ENCODE measurements around the gene DPP3.
"Not testable (repeated sequence)": the region's sequence is repeated elsewhere in the genome, so short reads cannot be mapped to it uniquely, and the experiment has no call there.

The DPP3 gene, protein sequence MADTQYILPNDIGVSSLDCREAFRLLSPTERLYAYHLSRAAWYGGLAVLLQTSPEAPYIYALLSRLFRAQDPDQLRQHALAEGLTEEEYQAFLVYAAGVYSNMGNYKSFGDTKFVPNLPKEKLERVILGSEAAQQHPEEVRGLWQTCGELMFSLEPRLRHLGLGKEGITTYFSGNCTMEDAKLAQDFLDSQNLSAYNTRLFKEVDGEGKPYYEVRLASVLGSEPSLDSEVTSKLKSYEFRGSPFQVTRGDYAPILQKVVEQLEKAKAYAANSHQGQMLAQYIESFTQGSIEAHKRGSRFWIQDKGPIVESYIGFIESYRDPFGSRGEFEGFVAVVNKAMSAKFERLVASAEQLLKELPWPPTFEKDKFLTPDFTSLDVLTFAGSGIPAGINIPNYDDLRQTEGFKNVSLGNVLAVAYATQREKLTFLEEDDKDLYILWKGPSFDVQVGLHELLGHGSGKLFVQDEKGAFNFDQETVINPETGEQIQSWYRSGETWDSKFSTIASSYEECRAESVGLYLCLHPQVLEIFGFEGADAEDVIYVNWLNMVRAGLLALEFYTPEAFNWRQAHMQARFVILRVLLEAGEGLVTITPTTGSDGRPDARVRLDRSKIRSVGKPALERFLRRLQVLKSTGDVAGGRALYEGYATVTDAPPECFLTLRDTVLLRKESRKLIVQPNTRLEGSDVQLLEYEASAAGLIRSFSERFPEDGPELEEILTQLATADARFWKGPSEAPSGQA

DNA sequence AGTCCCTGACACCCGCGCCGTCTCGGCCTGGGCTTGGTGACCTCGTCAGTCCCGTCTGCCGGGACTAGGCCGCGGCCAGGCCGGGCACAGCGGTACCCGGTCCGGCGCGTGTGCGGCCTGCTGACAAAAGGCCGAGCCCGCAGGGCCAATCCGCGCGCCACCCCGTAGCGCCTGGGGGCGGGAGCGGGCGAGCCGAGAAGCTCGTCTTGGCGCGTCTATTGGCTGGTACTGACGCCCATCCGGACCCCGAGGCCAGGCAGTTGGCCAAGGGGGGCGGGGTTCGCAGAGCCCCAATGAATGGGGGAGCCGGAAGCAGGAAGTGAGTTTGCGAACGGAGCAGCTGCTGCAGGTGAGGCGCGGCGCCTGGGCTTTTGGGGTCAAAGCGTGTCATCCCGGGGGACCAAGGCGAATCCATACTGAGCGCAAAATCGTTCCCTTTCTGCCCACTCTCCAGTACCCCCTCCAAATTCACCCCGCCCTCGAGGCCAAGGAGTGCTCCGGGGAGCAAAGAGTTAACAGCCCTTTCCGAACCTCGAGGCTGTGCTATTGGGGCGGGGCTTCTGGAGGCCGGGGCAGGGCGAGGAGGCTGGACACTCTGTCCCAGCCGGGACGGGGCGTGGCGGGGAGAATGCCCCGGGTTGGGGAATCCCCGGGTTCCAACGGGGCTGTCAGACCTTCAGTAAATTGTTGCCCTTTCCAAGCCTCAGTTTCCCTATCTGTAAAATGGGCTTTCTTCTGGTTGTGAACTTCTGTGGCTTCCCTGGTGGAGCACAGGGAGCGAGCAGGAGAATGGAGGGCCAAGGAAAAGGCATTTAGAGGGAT, at the start of gene DPP3:
TSS of gene DPP3 (plus strand) at position 318 of the 822 bp plus-strand sequence. CDS start 1,767 bp downstream, outside the sequence.
- Histone ChIP-seq H3K4me3 (IDR thresholded peaks at IDR 0.05; ENCODE audit: insufficient read depth, low read depth, low read length) (no peak within 1 kb of the TSS), H3K9ac (peak within 1 kb of the TSS; percentile 88), H3K79me2 (ENCODE audit: insufficient read depth, low read depth) (peaks cover 15% of the 10 kb centered on the region; the same call in 1 of the 2 replicates), H3K27ac (peak within 1 kb of the TSS; percentile 60), H2AFZ (ENCODE audit: low read depth) (peak within 1 kb of the TSS; percentile 71), H3K4me2 (peak within 1 kb of the TSS; percentile 99), H3K4me1 (ENCODE audit: low read depth, poor library complexity, severe bottlenecking) (peaks cover 13% of the 10 kb centered on the region), H3K27me3 (ENCODE audit: insufficient read depth, low read depth) (no peaks in the 10 kb centered on the region), H4K20me1 (ENCODE audit: insufficient read depth) (no peaks in the 10 kb centered on the region), H3K36me3 (ENCODE audit: insufficient read depth) (no peaks in the 10 kb centered on the region)
- TF ChIP-seq, protein P1, sequence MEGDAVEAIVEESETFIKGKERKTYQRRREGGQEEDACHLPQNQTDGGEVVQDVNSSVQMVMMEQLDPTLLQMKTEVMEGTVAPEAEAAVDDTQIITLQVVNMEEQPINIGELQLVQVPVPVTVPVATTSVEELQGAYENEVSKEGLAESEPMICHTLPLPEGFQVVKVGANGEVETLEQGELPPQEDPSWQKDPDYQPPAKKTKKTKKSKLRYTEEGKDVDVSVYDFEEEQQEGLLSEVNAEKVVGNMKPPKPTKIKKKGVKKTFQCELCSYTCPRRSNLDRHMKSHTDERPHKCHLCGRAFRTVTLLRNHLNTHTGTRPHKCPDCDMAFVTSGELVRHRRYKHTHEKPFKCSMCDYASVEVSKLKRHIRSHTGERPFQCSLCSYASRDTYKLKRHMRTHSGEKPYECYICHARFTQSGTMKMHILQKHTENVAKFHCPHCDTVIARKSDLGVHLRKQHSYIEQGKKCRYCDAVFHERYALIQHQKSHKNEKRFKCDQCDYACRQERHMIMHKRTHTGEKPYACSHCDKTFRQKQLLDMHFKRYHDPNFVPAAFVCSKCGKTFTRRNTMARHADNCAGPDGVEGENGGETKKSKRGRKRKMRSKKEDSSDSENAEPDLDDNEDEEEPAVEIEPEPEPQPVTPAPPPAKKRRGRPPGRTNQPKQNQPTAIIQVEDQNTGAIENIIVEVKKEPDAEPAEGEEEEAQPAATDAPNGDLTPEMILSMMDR (conservative IDR thresholded peaks at IDR 0.05; ENCODE audit: low read depth, low read length) = no peak

DNA sequence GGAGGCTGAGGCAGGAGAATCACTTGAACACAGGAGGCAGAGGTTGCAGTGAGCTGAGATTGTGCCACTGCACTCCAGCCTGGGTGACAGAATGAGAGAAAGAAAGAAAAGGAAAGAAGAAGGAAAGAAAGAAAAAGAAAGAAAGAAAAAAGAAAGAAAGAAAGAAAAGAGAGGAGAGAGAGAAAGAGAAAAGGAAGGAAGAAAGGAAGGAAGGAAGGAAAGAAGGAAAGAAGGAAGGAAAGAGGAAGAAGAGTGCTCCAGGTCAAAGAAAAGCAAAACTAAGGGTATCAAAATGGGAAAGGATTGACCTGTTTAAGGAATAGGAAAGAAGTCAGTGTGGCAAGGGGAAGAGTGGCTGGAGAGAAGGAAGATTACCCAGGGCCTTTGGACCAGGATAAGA, 48.9 kb upstream of the DPP3 start:
- H3K79me2 ChIP-seq (ENCODE audit: insufficient read depth, low read depth); H2AFZ ChIP-seq (ENCODE audit: low read depth); H3K27ac ChIP-seq; H4K20me1 ChIP-seq (ENCODE audit: insufficient read depth); H3K27me3 ChIP-seq (ENCODE audit: insufficient read depth, low read depth); H3K4me3 ChIP-seq (IDR thresholded peaks at IDR 0.05; ENCODE audit: insufficient read depth, low read depth, low read length); H3K9ac ChIP-seq; H3K36me3 ChIP-seq (ENCODE audit: insufficient read depth); H3K4me2 ChIP-seq; H3K4me1 ChIP-seq (ENCODE audit: low read depth, poor library complexity, severe bottlenecking): not testable (repeated sequence)

GRCh38 chr11:66431871-66432329, 48.3 kb upstream of the DPP3 start:
- H3K4me1 ChIP-seq (ENCODE audit: low read depth, poor library complexity, severe bottlenecking); H3K4me3 ChIP-seq (IDR thresholded peaks at IDR 0.05; ENCODE audit: insufficient read depth, low read depth, low read length); H3K9ac ChIP-seq; H3K27ac ChIP-seq; H3K79me2 ChIP-seq (ENCODE audit: insufficient read depth, low read depth); H4K20me1 ChIP-seq (ENCODE audit: insufficient read depth); H3K4me2 ChIP-seq; H2AFZ ChIP-seq (ENCODE audit: low read depth); H3K27me3 ChIP-seq (ENCODE audit: insufficient read depth, low read depth); H3K36me3 ChIP-seq (ENCODE audit: insufficient read depth): not testable (repeated sequence)

GRCh38 chr11:66432597-66432996, 47.6 kb upstream of the DPP3 start:
- Histone ChIP-seq H3K27ac (no peak overlapping the region), H3K27me3 (ENCODE audit: insufficient read depth, low read depth) (no peaks in the 10 kb centered on the region), H2AFZ (ENCODE audit: low read depth) (no peak overlapping the region), H3K4me3 (IDR thresholded peaks at IDR 0.05; ENCODE audit: insufficient read depth, low read depth, low read length) (no peak overlapping the region), H3K36me3 (ENCODE audit: insufficient read depth) (no peaks in the 10 kb centered on the region), H4K20me1 (ENCODE audit: insufficient read depth) (no peaks in the 10 kb centered on the region), H3K4me1 (ENCODE audit: low read depth, poor library complexity, severe bottlenecking) (peaks cover 2% of the 10 kb centered on the region), H3K79me2 (ENCODE audit: insufficient read depth, low read depth) (no peaks in the 10 kb centered on the region), H3K9ac (no peak overlapping the region), H3K4me2 (no peak overlapping the region)
- TF ChIP-seq, protein P1 (conservative IDR thresholded peaks at IDR 0.05; ENCODE audit: low read depth, low read length) = no peak

GRCh38 chr11:66437979-66438503, 42.2 kb upstream of the DPP3 start:
- no peaks in the 10 kb centered on the region for H3K36me3 ChIP-seq (ENCODE audit: insufficient read depth)
- peak overlapping the region; percentile 43 for H3K27ac ChIP-seq
- peak overlapping the region; percentile 90 for H3K9ac ChIP-seq
- 0 out of 2 replicates have a peak, but pooled peaks cover 8% of the 10 kb centered on the region for H3K79me2 ChIP-seq (ENCODE audit: insufficient read depth, low read depth)
- H2AFZ ChIP-seq (ENCODE audit: low read depth) = peak overlapping the region; percentile 90
- H3K4me3 ChIP-seq (IDR thresholded peaks at IDR 0.05; ENCODE audit: insufficient read depth, low read depth, low read length) = no peak overlapping the region
- peak overlapping the region; percentile 93 for H3K4me2 ChIP-seq
- peaks cover 7% of the 10 kb centered on the region for H3K4me1 ChIP-seq (ENCODE audit: low read depth, poor library complexity, severe bottlenecking)
- TF ChIP-seq, protein P1 (conservative IDR thresholded peaks at IDR 0.05; ENCODE audit: low read depth, low read length) = no peak
- H4K20me1 ChIP-seq (ENCODE audit: insufficient read depth) = no peaks in the 10 kb centered on the region
- peaks cover 33% of the 10 kb centered on the region for H3K27me3 ChIP-seq (ENCODE audit: insufficient read depth, low read depth)
